Ishikawa (cell line): Measurements from ENCODE around the gene PDE4B.

Experiments
- CEBPB ChIP-seq: IDR thresholded peaks from 2 replicates; pipeline ENCODE4 v1.6.1; 2012
- CREB1 ChIP-seq: IDR thresholded peaks from 2 replicates; pipeline ENCODE4 v1.6.1; 2012; ENCODE audit warnings: low read depth
- EGR1 ChIP-seq: IDR thresholded peaks from 2 replicates; pipeline ENCODE4 v1.6.1; 2012
- EP300 ChIP-seq: IDR thresholded peaks from 2 replicates; pipeline ENCODE4 v1.6.1; 2012; ENCODE audit warnings: borderline replicate concordance
- FOXM1 ChIP-seq: IDR thresholded peaks from 2 replicates; pipeline ENCODE4 v1.6.1; 2012; ENCODE audit warnings: low read depth, borderline replicate concordance
- MAX ChIP-seq: IDR thresholded peaks from 2 replicates; pipeline ENCODE4 v1.6.1; 2012
- NFIC ChIP-seq: IDR thresholded peaks from 2 replicates; pipeline ENCODE4 v1.6.1; 2012
- RAD21 ChIP-seq: IDR thresholded peaks from 2 replicates; pipeline ENCODE4 v1.6.1; 2012; ENCODE audit warnings: low read depth
- REST ChIP-seq: IDR thresholded peaks from 2 replicates; pipeline ENCODE4 v1.6.1; 2012; ENCODE audit warnings: low read depth, mild to moderate bottlenecking
- TAF1 ChIP-seq: IDR thresholded peaks from 2 replicates; pipeline ENCODE4 v1.6.1; 2012; ENCODE audit warnings: low read depth, mild to moderate bottlenecking
- TCF12 ChIP-seq: IDR thresholded peaks from 2 replicates; pipeline ENCODE4 v1.6.1; 2012; ENCODE audit warnings: low read depth
- TEAD4 ChIP-seq: IDR thresholded peaks from 2 replicates; pipeline ENCODE4 v1.6.1; 2012
- USF1 ChIP-seq: IDR thresholded peaks from 2 replicates; pipeline ENCODE4 v1.6.1; 2012
- YY1 ChIP-seq: IDR thresholded peaks from 2 replicates; pipeline ENCODE4 v1.6.1; 2012; ENCODE audit warnings: low read depth
- ZBTB7A ChIP-seq: IDR thresholded peaks from 2 replicates; pipeline ENCODE4 v1.6.1; 2012; ENCODE audit warnings: low read depth

The PDE4B gene

GRCh38 chr1:66313429-66313828, 520.7 kb downstream of the PDE4B start:
- no peak for TF ChIP-seq TEAD4
- peak; percentile 40; the same call in 1 of the 2 replicates for TF ChIP-seq NFIC
- no peak for TF ChIP-seq FOXM1

GRCh38 chr1:66315671-66316070, 523.0 kb downstream of the PDE4B start:
- TF ChIP-seq NFIC: no peak
- no peak for TF ChIP-seq USF1
- TF ChIP-seq YY1: no peak
- TF ChIP-seq REST: no peak

GRCh38 chr1:66316464-66317247, 524.0 kb downstream of the PDE4B start:
- TF ChIP-seq RAD21 (no peak), EP300 (no peak), TEAD4 (no peak), FOXM1 (no peak), CREB1 (no peak), USF1 (no peak), NFIC (no peak), CEBPB (no peak), ZBTB7A (no peak), EGR1 (no peak), REST (no peak)

GRCh38 chr1:66317248-66317515, 524.5 kb downstream of the PDE4B start:
- TF ChIP-seq USF1: no peak
- TF ChIP-seq TEAD4: no peak
- TF ChIP-seq YY1: no peak
- TF ChIP-seq CEBPB: no peak

- TF ChIP-seq USF1 (no peak), MAX (no peak), EP300 (no peak), TCF12 (no peak), RAD21 (no peak), EGR1 (no peak)
Measured at GRCh38 chr1:66320231-66320630, 527.5 kb downstream of the PDE4B start.

GRCh38 chr1:66323958-66324625, 531.4 kb downstream of the PDE4B start:
- TF ChIP-seq ZBTB7A (no peak), EGR1 (no peak), MAX (no peak), USF1 (no peak), RAD21 (no peak), FOXM1 (no peak), NFIC (no peak), CREB1 (no peak), EP300 (no peak), REST (no peak), TEAD4 (no peak), TAF1 (no peak)
